HTERT RPE-1 (cell line): ENCODE measurements around the gene RMDN3.

Experiments
- in situ Hi-C: fragments of 300-500 bp; cut with MboI; formaldehyde crosslinking; loops from 4 replicates; pipeline ENCODE4 v1.14.3; 2020; ENCODE audit warnings: low sequenced_read_pairs

RMDN3 gene

DNA sequence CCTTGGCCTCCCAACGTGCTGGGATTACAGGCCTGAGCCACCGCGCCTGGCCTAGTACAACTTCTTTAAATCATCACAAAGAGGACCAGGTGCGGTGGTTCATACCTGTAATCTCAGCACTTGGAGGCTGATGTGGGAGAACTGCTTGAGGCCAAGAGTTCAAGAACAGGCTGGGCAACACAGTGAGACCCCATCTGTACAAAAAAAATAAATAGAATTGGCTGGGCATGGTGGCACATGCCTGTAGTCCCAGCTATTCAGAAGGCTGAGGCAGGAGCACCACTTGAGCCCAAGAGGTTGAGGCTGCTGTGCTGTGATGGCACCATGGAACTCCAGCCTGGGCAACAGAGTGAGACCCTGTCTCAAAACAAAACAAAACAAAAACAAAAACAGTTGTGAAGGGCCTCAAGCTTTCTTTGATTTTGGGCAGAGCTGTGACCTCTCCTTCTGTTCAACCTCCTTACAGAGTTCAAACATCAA is 5.9 kb downstream of the RMDN3 start:
- in situ Hi-C loops: no loop called here

DNA sequence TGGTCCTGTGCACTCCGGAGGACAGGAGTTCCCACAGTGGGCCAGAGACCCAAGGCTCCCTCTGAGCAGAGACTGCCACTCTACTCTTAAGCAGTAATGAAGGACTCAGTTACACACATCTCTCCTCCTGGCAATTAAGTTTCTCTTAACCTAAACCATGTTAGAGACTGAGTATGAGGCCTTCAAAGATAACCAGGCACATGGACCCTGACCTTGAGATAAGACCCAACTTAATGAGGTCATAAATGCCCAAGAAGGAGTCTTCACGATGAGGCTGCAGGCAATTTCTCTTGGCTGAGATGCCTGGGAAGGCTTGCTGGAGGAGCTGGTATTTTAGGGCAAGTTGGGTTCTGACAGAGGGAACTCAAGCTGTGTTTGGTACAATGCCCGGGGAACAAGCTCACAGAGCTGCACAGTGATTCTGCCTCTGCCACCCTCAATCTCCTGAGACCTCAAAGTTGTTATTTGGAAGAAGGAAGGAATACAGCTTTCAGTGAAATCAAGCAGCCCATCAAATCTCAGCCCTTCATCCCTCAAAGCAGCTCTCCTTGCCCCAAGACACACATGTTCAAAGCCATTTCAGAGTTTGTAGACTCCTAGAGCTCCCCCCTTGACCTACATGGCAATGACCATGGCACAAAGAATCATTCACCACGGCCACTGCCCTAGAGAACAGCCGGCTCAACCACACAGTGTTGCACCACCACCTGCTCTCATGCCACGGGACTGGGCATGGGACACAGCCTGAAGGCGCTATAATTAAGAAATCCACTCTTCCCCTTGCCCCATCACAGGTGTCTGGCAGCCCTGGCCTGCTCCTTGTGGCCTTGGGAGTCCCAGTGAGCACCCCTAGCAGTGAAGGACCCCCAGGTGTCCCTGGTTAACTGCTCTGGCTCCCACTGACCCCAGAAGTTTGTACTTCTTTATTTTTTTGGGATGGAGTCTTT is 7.1 kb downstream of the RMDN3 start:
- in situ Hi-C loops: no loop called here

DNA sequence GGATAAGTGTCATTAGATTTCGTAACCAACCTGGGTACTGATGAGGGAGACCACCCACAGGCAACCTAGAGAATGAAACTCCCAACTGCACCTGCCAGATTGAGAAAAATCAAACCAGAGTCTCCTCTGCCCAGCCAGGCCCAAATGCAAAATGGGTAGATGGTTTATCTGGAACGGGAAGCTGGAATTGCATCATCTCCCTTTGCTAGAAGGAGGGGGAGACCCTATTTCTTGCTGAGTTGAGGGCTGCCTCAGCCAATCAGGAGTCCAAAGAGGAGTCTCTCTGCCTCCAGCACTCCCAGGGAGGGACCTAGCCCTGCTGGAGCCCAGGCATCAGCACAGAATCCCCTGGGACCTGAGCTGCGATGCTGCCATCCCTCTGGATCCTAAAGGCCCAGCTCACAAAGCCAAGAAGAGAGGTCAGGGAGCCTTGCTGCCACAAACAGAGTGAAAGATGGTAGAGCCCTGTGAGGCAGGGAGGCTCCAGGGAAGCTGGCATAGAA is 8.1 kb downstream of the RMDN3 start:
- in situ Hi-C loops: no loop called here

DNA sequence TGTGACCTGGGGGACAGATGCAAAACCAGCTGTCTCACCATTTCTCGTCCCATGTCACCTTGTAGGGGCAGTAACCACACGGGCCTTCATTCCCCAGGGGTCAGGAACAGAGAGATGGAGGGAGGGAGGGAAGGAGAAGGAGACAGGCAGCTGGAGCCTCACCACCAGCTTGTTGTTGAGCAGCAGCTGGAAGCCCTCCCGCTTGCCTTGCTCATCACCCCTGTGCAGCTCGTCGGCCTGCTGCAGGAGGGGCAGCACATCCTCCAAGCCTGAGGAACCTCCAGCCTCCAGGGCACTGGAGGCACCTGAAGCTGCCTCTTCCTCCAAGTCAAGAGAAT is 10.3 kb downstream of the RMDN3 start:
- in situ Hi-C loops: no loop called here

DNA sequence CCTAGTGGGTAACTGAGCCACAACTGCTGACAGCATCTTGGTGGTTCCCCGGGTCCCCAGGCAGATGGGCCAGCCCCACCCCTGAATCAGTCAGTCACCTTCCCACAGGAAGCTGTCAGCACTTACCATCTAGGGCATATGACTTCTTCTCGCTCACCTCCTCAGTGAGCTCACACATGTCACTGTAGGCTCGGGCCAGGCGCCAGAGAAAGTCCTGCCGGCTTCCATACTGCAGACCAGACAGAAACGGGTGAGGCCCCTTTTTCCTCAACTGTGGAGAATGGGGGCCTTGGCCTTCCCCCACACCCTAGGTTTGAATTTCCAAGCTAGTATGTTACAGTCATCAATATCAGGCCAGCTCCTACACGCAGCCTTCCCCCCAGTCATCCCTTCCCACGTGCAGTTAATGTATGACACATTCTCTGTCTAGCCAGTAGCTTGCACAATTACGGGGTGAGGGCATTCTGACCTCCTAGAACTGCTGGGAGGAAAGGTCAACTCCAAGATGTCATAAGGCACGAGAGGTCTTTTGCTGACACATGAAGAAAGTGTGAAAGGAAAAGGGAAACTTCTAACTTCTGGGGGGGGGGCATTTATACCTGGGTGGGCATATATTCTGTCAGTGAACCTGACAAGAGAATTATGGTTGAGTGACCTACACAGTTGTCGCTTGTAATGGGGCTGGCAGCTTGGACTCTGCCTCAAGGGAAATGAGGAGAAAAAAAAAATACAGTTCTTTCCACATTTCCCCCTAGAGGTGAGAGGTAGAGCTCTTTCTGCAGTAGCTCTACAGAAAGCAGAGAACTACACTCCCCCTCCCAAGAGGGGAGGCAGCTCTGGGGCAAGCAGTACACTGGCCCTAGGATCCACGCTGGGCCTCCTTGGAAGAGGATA is 10.9 kb downstream of the RMDN3 start:
- in situ Hi-C loops: no loop called here

DNA sequence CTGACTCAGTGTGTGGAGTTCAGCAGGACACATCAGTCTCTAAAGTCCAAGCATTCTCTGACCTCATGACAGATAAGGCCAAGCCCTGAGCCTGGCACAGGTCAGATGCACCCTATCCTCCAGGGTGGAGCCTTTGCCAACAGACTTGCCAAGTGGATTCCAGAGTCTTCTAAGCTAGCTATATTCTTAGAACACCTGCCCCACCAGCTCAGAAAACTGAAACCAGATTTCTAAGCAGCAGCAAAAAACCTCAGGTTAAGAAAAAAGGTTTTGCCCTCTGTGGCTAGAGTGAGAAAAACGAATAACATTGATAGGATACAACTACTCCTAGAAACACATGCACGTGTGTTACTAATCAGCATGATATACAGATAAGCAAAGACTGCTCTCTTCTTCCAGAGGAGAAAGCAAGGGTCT is 11.6 kb downstream of the RMDN3 start:
- in situ Hi-C loops: no loop called here

DNA sequence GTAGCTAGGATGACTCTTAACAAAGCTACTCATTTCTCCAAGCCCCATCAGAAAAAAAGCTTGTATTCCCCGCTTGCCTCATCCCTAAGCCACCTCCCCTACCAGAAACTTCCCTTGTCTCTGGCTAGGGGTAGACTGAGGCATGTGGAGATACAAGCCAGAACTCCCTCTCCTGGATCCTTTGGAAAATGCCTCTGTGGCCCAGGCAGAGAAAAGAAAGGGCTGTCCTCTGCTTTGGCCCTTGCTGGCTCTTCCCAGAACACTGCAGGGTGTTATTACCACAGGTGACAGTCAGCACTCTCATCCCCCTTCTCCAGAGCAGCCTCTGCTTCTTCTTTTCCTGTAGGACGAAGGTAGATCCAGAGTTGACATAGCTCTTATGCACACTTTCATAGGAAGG is 15.2 kb downstream of the RMDN3 start:
- in situ Hi-C loops: no loop called here

DNA sequence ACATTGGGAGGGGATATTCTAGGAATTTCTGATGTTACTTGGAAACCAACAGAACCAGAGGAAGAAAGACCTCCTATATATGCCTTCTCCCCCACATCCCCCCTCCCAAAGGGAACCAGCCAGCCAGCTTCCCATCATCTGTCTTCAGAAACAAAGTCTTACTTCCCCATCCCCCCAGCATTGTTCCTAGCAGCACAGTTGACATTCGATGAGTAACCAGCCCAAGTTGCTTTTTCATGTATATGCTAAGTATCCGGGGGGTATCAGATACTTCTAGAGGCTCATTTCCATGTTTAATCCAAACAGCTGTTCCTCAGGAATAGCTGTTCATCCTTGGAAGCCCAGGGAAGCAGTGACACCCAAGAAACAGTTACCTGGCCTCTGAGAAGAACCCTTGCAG is 16.0 kb downstream of the RMDN3 start:
- in situ Hi-C loops: no loop called here

DNA sequence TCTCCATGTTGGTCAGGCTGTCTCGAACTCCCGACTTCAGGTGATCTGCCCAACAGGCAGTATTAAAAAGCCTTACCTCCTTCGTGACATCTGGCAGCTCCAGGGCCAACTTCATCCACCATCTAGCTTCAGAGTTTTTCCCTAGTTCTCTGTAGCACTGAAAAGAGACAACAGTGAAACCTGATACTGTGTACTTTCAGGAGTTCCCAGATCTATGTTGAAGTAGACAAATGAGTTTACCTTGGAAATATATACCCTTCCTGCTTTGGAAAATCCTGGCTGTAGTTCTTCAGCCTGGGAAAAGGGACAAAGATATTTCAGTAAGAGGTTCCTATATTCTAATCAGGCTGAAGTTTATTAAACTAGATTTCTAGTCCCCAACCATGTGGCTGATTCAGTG is 18.0 kb downstream of the RMDN3 start:
- in situ Hi-C loops: no loop called here

DNA sequence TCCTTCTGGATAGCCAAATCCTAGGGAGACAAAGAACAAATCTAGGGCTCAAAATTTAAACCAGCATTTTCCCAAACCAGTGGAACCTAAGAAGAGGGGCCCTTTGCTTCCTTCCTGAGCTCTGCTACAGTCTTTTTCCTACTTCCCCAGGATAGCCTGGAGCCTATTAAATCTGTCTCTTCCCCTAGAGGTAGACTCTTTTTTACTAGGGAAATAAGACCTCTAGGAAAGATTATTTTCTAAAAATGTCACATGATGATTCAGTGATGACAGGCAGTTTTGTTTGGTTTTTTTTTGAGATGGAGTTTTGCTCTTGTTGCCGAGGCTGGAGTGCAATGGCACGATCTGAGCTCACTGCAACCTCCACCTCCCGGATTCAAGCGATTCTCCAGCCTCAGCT is 18.5 kb downstream of the RMDN3 start:
- in situ Hi-C loops: no loop called here

DNA sequence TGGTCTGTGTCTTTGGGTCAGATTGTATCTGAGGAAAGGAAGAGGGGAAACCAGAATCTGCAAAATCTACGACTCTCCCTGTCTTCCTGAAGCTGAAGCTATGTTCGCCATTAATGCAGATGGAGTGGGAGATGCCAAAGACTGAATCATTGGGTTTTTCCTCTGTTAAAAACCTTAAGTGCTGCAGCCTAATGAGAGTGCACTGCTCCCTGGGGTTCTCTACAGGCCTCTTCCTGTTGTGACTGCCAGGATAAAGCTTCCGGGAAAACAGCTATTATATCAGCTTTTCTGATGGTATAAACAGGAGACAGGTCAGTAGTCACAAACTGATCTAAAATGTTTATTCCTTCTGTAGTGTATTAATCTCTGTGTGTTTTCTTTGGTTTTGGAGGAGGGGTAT is 24.0 kb downstream of the RMDN3 start:
- in situ Hi-C loops: no loop called here

DNA sequence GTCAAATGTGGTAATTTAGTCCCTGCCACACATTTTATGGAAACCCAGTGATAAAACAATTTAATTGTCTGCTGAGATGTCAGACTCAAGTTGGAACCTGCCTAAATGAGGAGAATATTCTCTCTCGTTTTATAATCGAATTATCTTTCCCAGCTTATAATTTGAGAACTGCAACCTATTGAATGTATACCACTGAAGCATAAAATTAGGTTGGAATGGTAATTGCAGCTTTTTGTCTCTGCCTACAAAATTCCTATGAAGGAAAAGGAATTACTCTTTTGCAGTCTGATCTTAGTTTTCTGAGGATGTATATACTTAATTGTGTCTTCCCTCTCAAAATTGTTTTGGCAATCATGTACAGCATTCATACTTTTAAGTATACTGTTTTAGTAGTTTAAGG is 31.1 kb downstream of the RMDN3 start:
- in situ Hi-C loops: no loop called here

DNA sequence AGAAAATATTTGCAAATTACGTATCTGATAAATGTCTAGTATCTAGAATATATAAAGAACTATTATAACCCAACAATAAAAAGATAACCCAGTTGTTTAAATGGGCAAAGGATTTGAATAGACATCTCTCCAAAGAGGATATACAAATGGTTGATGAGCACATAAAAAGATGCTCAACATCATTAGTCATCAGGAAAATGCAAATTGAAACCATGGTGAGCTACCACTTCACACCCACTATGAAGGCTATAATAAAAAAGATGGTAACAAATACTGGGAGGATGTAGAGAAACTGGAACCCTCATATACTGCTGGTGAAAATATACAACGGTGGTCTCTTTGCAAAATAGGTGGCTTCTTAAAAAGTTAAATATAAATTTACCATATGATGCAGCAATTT is 32.1 kb downstream of the RMDN3 start:
- in situ Hi-C loops: no loop called here

DNA sequence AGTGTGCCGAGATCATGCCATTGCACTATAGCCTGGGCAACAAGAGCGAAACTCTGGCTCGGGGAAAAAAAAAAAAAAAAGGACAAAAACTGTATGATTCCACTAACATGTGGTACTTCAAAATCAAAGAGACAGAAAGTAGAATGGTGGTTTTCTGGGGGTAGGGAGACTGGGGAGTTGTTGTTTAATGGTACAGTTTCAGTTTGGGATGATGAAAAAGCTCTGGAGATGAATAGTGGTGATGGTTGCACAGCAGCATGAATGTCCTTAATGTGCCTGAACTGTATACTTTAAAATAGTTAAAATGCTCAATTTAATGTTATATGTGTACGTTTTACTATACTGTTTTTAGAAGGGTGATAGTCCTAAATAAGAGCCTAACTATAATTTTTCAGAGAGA is 32.7 kb downstream of the RMDN3 start:
- in situ Hi-C loops: no loop called here

DNA sequence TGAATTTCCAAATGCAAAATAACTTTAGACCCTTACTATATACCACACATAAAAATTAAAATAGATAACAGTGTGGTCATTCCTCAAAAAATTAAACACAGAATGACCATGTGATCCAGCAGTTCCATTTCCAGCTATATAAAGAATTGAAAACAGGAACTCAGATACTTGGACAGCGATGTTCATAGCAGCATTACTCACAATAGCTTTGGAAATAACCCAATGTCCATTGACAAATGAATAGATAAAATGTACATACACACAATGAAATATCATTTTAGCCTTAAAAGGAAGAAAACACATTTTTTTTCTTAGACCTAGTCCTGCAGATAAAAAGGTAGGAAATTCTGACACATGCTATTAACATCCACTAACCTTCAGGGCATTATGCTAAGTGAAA is 33.4 kb downstream of the RMDN3 start:
- in situ Hi-C loops: no loop called here

DNA sequence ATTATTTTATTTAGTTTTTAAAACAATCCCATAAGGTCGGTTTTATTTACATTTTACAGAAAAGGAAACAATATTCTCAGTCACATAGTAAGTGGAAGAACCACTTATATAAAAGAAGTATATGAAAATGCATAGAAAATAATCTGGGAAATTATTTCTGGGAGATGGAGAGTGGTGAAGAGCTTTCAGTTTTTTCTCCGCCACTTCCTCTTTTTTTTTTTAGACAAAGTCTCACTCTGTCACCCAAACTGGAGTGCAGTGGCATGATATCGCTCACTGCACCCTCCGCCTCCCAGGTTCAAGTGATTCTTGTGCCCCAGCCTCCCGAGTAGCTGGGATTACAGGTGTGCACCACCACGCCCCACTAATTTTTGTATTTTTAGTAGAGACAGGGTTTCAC is 38.9 kb downstream of the RMDN3 start:
- in situ Hi-C loops: no loop called here

DNA sequence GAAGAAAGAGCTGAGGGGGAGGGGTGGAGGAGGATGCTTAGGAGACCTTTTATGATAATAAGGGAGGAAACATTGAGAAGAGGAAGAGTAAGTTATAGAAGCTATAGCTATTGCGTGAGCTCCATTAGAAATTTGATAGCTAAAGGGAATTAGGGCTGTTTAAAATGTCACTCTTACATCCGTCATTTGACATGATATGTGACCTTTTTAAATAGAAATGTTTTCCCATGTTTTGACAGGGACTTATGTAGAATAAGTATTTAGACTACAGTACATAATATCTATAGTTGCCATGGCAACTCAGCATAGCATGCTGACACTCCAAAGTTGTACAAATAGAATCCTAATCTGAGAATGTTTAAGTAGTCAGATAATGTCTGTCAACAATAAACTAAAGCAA is 40.9 kb downstream of the RMDN3 start:
- in situ Hi-C loops: no loop called here

DNA sequence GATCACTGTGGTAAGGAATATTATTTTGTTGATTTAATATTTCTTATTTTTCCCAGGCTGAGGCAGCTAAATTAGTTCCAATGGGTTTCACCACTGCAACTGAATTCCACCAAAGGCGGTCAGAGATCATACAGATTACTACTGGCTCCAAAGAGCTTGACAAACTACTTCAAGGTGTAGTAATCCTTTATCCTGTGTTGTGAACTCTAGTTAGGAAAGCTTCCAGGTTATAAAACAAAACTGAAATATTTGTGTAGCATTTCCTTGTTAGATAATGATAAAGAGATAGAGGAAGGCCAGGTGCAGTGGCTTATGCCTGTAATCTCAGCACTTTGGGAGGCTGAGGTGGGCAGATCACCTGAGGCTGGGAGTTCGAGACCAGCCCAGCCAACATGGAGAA is 48.9 kb downstream of the RMDN3 start:
- in situ Hi-C loops: no loop called here

DNA sequence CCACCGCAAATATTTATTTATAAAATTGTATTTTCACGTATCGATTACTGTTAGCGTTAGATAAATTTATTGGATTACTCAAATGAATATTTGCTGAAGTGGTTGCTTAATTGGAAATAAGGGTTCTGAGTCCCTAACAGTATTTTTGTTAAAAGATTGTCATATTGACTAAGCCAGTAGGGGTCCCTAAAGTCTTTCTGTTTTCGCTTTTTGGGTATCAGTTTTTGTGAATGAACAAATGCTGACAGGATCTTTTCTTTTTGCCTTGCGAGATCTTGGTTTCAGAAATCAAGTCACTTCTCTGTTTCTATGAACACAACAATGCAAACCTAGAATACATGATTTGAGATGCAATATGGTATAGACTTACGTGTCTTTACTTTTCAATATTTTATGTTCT is 53.0 kb downstream of the RMDN3 start:
- in situ Hi-C loops: no loop called here

DNA sequence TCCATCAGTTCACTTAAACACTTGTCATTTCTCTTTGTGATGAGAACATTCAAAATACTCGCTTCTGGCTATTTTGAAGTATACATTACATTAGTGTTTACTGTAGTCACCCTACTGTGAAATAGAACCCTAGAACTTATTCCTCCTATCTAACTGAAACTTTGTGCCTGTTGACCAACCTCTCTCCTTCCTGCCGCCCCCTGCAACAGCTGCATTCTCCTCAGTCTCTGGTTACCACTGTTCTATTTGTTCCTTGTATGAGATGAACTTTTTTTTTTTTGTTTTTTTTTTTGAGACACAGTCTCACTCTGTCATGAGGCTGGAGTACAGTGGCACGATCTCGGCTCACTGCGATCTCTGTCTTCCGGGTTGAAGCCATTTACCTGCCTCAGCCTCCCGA is 57.1 kb downstream of the RMDN3 start:
- in situ Hi-C loops: no loop called here

DNA sequence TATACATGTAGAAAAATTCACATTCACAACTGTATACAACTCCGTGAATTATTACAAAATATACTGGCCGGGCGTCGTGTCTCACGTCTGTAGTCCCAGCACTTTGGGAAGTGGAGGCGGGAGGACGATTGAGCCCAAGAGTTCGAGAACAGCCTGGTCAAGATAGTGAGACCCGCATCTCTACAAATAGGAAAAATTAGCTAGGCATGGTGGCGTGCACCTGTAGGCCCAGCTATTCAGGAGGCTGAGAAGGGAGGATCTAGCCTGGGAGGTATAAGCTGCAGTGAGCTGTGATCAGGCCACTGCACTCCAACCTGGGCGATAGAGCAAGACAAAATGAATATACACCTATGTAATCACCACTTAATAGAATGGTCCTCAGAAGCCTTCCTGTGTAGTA is 58.8 kb downstream of the RMDN3 start:
- in situ Hi-C loops: no loop called here

DNA sequence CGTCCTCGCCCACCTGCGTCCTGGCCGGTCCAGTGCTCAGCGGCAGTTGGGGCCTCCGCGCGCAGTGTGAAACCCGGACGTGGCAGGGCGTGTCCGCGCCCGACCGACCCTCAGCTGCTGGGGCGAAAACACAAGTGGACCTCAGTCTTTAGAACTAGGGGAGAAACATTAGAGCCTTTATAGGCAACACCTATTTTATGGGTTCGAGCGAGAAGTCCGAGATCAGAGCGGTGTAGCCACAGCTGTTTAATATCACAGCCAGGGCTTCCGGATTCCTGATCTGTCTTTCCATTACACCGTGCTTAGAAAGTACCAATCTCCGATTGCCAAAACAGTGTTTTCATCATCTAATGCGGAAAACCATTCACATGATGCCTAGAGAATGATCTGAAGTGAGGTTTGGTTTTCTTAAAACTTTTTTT is 59.6 kb downstream of the RMDN3 start:
- in situ Hi-C loops: no loop called here
